Measurements from ENCODE around the gene ADAM8. TPM values are rescaled to one million over a fixed set of nuclear protein-coding genes. Genes with fewer than 3 reads are reported as not detected.

ADAM8 gene
- total and polyA plus RNA-seq, 2 of the 8 experiments (the other 6 are each of a cell fraction or from before 2014, with no cell fraction given) = 4.6 TPM

GRCh38 chr10:133264461-133264860 lies 12.2 kb downstream of the ADAM8 start:
- Histone ChIP-seq H2AFZ (ENCODE audit: low read length) (no peak overlapping the region), H3K56ac (replicated peaks; ENCODE audit: insufficient read length, low read depth, low read length) (no peak overlapping the region), H3K4me2 (ENCODE audit: insufficient read depth in 1 of 2, low read depth in 2 of 2, low read length in 2 of 2) (no peak overlapping the region), H3K4me3 (ENCODE audit: extremely low read depth in 1 of 4, insufficient read depth in 2 of 4, low read depth in 3 of 4, low read length in 4 of 4) (no peak overlapping the region), H2BK5ac (ENCODE audit: low read depth, low read length) (no peak overlapping the region), H3K27me3 (replicated peaks in 1 of 4; ENCODE audit: control insufficient read depth in 3 of 4, extremely low read depth in 1 of 4, insufficient read depth in 3 of 4, low read length in 3 of 4) (peaks cover 0 to 15% (median 8%) of the 10 kb centered on the region in 4 experiments; a peak in 6 of 7 replicates), H3K27ac (ENCODE audit: low read depth, low read length) (no peak overlapping the region), H3K14ac (ENCODE audit: insufficient read length) (no peak overlapping the region), H4K5ac (ENCODE audit: insufficient read length, low read depth, low read length) (no peak overlapping the region), H3K4ac (replicated peaks; ENCODE audit: insufficient read length, low read depth, low read length) (no peak overlapping the region), H3K79me1 (ENCODE audit: low read depth, low read length) (no peaks in the 10 kb centered on the region), H3K23ac (ENCODE audit: insufficient read length) (no peak overlapping the region), H3K4me1 (replicated peaks in 1 of 4; ENCODE audit: control insufficient read depth in 3 of 4, insufficient read depth in 4 of 4, low read length in 3 of 4) (peaks cover 0 to 11% (median 5%) of the 10 kb centered on the region in 4 experiments; a peak in 4 of 7 replicates), H4K20me1 (replicated peaks in 1 of 2; ENCODE audit: control insufficient read depth in 1 of 2, insufficient read depth in 2 of 2, low read length in 2 of 2) (no peaks in the 10 kb centered on the region), H3K79me2 (ENCODE audit: control insufficient read depth in 1 of 2, insufficient read depth in 2 of 2, low read length in 2 of 2) (no peaks in the 10 kb centered on the region), H3K9me3 (ENCODE audit: insufficient read depth in 2 of 2, low read depth in 1 of 2, low read length in 1 of 2) (no peaks in the 10 kb centered on the region), H2AK5ac (ENCODE audit: low read depth, low read length) (no peak overlapping the region), H3K23me2 (ENCODE audit: low read depth, low read length) (peaks cover 7% of the 10 kb centered on the region; the same call in 1 of the 2 replicates), H3K9ac (replicated peaks in 1 of 4; ENCODE audit: extremely low read depth in 1 of 4, low read depth in 3 of 4, low read length in 3 of 4) (no peak overlapping the region), H4K91ac (replicated peaks; ENCODE audit: insufficient read length, low read length) (no peak overlapping the region), H3K18ac (ENCODE audit: extremely low read depth, low read length) (no peak overlapping the region), H2BK20ac (ENCODE audit: low read length) (no peak overlapping the region), H2BK12ac (ENCODE audit: low read depth, low read length) (no peak overlapping the region), H2BK120ac (replicated peaks; ENCODE audit: low read depth, low read length) (no peak overlapping the region), H2BK15ac (ENCODE audit: low read length) (no peak overlapping the region), H3K36me3 (ENCODE audit: control insufficient read depth in 2 of 4, insufficient read depth in 4 of 4, low read length in 3 of 4) (no peaks in the 10 kb centered on the region), H4K8ac (ENCODE audit: extremely low read depth, insufficient read depth, low read length) (no peak overlapping the region)
- FAIRE-seq (no peak), DNase-seq (ENCODE audit: low read depth in 1 of 2, low spot score in 2 of 2) (no peak)
- WGBS, 2 experiments (ENCODE audit: extremely low coverage in 1 of 2, insufficient coverage in 1 of 2, insufficient read length in 1 of 2, insufficient replicate concordance in 2 of 2, low coverage in 1 of 2, low lambda C conversion rate in 2 of 2, missing lambda C conversion rate in 1 of 2) = 79% methylated on average over 9 of the region's 9 CpGs; no CpG with 5 or more reads in 1 of the 2 experiments
- ChIA-PET POLR2A (ENCODE audit: partially characterized antibody) (interaction anchor here (0.6 to 2.3 kb wide), 7 partner anchors 9 to 164 kb away, joined by 3 to 6 read pairs (median 3); partner anchors contain the start of gene VENTX), CTCF (ENCODE audit: partially characterized antibody) (interaction anchor here (1.0 to 2.4 kb wide), 5 partner anchors 9 to 121 kb away, joined by 3 to 8 read pairs (median 5); partner anchors contain the start of gene ADAM8)
- no peak for TF ChIP-seq SIRT6 (IDR thresholded peaks at IDR 0.05; ENCODE audit: low read length)
- no peak for TF ChIP-seq EGR1 (IDR thresholded peaks at IDR 0.05; ENCODE audit: borderline replicate concordance, low read depth, low read length)
- TF ChIP-seq SRF (IDR thresholded peaks at IDR 0.05; ENCODE audit: low read depth, low read length) = no peak
- TF ChIP-seq HDAC2 (IDR thresholded peaks at IDR 0.05; ENCODE audit: borderline replicate concordance in 1 of 2, low read depth in 2 of 2, low read length in 2 of 2) = no peak
- TF ChIP-seq SIX5 (IDR thresholded peaks at IDR 0.05; ENCODE audit: low read depth, low read length) = no peak
- no peak for TF ChIP-seq TCF12 (IDR thresholded peaks at IDR 0.05; ENCODE audit: low read depth, low read length)
- TF ChIP-seq RXRA (IDR thresholded peaks at IDR 0.05; ENCODE audit: insufficient read depth, low read depth, low read length) = no peak
- no peak for TF ChIP-seq YY1 (IDR thresholded peaks at IDR 0.05; ENCODE audit: low read depth, low read length)
- TF ChIP-seq POLR2AphosphoS5 (IDR thresholded peaks at IDR 0.05; ENCODE audit: low read depth, low read length) = no peak
- no peak for TF ChIP-seq SAP30 (IDR thresholded peaks at IDR 0.05; ENCODE audit: insufficient read depth, insufficient replicate concordance, low read length)
- no peak for TF ChIP-seq EZH2 (IDR thresholded peaks at IDR 0.05; ENCODE audit: low read depth, low read length, severe bottlenecking)
- no peak for TF ChIP-seq CTBP2 (IDR thresholded peaks at IDR 0.05; ENCODE audit: borderline replicate concordance, insufficient read depth, insufficient read length, low read length)
- no peak for TF ChIP-seq CEBPB (IDR thresholded peaks at IDR 0.05; ENCODE audit: low read depth, low read length)
- TF ChIP-seq CHD1 (IDR thresholded peaks at IDR 0.05; ENCODE audit: low read depth, low read length) = no peak
